GM19239 (cell line): ENCODE results near the gene RNF168.
"Not testable (repeated sequence)": the region's sequence is repeated elsewhere in the genome, so short reads cannot be mapped to it uniquely, and the experiment has no call there.

Experiments used
- DNase-seq: peaks from one replicate; pipeline ENCODE4 v3.0.0; 2011; ENCODE audit warnings: low spot score; ENCODE audit not compliant: insufficient read length
- FAIRE-seq: peaks from 2 replicates; lab custom pipeline; 2011; peaks lifted over from hg19 to GRCh38; lab: Jason Lieb, UNC

RNF168 gene

DNA sequence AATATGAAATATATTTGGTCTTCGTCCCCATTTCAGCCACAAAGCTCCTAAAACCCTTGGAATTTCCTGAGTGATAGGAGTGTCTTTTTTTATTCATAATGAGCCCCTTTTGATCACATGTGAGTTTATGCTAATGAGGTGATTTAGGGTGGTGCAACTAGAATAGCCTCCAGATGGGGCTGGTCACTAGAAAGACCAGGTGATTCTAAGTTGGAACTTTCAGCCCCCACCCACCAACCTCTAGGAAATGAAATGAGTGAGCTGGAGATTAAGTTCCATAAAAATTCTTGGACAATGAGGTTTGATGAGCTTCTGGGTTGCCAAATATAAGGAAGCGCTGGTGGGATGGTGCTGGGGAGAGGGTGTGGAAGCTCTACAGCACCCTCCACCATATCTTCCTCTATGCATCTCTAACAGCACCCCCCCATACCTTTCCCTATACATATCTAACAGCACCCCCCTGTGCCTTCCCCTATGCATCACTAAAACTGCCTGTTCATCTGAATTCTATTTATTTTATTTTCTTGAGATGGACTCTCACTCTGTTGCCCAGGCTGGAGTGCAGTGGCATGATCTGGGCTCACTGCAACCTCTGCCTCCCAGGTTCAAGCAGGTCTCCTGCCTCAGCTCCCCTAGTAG is 13.7 kb upstream of the RNF168 start:
- no peak for FAIRE-seq

DNA sequence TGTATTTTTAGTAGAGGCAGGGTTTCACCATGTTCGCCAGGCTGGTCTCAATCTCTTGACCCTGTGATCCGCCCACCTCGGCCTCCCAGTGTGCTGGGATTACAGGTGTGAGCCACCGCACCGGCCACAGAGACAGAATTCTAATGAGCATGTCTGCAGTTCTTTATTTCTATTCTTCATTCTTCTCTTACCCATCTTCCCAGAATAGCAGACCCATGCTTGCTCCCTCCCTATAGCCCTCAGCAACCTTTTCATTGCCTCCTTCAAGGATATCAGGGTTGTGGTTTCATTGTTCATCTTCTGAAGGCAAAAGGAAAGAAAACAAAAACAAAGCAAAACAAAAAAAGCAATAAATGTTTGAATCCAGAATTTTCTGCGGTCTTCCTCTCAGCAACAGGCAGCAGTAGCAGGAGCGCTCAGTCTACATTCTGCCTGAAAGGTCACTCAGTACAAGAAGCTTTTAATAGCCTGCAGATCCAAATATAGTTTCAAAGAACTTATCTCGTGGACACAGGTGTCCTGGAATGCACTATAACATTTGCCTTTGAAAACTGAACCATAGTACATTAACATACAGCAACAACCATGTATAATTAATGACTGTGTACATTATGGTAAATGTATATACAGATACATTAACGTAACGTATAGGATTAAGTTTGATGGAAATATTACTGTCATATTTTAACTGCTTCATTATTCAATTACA is 11.5 kb upstream of the RNF168 start, which contains the start of gene SMCO1:
SMCO1 (minus strand) TSS at position 434 of the 709 bp plus-strand sequence; CDS start at position 297, 137 bp downstream.
- FAIRE-seq = no peak
- no peak for DNase-seq

More for the DNA sequence above, 13.7 kb upstream of the RNF168 start:
- no peak for DNase-seq

DNA sequence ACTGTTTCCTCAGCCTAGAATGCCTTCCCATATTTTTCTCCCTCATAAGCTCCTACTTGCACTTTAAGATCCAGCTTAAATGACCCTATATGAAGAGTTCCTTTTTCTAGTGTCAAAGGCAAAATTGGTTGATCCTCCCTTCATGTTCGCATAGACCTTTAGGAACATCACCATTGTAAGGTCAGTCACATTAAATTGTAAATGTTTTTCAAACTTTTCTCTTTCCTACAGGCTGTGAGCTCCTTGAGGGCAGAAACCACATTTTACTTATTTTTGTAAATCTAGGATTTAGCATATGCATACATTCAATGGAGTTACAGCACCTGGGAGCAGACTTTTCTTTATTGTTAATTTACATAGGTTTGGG is 10.8 kb upstream of the RNF168 start:
- DNase-seq (no peak), FAIRE-seq (no peak)

DNA sequence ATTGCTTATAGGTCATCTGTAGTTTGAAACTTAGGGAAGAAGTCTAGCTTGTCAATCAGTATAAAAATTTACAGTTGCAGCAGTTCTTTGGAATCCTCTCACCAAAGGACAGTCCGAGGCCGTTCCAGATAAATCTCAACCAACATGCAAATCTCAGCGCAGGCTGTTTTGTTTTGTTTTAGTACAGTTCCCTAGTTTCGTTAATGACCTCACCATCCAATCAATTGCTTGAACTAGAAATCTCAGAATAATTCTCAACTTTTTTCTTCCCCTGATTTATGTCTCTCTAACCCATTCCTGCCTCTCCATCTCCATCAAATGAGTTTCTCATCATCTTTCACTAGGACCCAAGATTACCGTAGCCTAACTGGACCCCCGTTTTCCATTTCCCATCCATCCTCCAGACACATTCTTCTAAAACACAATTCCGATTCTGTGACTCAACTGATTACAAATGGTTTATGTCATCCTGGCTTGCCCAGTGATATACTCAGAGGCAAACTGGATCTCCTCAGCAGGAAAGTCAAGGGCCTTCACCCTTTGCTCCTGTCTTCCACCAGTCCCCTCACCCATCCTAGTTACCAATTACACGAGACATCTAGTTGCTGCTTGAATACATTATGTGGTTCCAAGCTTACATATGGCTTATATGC is 10.3 kb upstream of the RNF168 start:
- DNase-seq = no peak
- FAIRE-seq = no peak

DNA sequence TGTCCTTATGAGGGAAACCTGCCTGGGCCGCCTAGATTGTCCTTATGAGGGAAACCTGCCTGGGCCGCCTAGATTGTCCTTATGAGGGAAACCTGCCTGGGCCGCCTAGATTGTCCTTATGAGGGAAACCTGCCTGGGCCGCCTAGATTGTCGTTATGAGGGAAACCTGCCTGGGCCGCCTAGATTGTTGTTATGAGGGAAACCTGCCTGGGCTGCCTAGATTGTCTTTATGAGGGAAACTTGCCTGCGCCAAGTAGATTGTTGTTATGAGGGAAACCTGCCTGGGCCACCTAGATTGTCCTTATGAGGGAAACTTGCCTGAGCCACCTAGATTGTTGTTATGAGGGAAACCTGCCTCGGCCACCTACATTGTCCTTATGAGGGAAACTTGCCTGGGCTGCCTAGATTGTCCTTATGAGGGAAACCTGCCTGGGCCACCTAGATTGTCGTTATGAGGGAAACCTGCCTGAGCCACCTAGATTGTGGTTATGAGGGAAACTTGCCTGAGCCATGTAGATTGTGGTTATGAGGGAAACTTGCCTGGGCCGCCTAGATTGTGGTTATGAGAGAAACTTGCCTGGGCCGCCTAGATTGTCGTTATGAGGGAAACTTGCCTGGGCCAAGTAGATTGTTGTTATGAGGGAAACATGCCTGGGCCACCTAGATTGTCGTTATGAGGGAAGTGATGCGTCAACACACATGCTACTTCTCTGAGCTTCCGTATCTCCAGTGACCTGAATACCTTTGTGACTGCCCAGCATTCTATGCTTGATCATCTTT is 8.3 kb upstream of the RNF168 start:
- not testable (repeated sequence) for FAIRE-seq, DNase-seq

DNA sequence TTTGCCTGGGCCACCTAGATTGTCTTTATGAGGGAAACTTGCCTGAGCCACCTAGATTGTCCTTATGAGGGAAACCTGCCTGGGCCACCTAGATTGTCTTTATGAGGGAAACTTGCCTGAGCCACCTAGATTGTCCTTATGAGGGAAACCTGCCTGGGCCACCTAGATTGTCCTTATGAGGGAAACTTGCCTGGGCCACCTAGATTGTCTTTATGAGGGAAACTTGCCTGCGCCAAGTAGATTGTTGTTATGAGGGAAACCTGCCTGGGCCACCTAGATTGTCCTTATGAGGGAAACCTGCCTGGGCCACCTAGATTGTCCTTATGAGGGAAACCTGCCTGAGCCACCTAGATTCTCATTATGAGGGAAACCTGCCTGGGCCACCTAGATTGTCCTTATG is 7.5 kb upstream of the RNF168 start:
- DNase-seq, FAIRE-seq: not testable (repeated sequence)

DNA sequence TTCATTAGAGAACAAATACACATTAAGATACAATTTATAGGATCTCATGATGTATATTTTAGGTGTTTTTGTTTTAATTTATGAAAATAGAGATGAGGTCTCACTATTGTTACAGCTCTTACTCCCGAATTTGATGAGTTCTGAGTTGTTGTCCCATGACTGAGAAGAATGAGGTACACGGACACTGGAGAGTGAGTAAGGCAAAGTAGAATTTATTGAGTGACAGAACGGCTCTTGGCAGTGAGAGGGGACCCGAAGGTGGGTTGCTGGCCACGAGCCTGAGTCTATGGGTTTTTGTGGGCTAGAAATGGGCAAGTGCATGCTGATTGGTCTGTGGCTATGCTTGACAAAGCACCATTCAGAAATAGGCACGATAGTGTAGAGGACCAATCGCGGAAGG is 3.1 kb upstream of the RNF168 start:
- no peak for FAIRE-seq
- no peak for DNase-seq

DNA sequence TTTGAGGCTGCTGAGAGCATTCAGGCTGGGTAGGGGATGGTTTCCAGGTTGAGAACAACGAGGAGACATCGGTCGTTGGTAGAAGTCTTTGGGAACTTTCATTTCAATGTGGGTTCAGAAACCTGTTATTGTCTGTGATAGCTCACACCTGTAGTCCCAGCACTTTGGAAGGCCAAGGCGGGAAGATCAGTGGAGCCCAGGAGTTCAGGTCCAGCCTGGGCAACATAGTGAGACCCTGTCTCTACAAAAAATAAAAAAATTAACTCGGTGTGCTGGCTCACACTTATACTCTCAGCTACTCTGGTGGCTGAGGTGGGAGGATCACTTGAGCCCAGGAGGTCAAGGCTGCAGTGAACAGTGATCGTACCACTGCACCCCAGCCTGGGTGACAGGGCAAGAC is 988 bp upstream of the RNF168 start:
- DNase-seq = no peak
- FAIRE-seq = no peak

DNA sequence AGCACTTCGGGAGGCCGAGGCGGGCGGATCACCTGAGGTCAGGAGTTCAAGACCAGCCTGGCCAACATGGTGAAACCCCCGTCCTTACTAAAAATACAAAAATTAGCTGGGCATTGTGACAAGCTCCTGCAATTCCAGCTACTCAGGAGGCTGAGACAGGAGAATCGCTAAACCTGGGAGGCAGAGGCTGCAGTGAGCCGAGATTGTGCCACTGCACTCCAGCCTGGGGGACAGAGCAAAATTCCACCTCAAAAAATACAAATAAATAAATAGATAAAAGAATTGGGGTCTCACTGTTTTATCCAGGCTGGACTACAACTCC is 470 bp upstream of the RNF168 start:
- DNase-seq, FAIRE-seq: not testable (repeated sequence)

DNA sequence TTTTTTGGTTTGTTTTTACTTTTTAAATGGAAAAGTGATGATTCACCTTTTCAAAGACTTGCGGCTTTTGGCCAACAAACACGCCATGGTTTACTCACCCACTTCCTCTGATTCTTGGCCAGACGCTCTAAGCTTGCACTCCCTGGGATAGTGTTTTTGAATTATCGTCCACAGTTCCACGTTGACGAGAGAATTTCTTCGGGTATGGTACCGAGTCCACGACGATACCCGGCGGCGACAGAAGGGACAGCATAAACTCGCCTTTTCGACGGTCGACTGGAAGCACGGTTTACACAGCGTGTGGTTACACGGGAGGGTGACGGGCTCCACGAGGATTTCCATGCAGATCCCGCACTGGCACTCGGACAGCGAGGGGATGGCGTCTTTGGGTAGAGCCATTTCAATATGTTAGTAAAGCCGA is 783 bp downstream of the RNF168 start:
- DNase-seq (no peak), FAIRE-seq (peak; percentile 8)

DNA sequence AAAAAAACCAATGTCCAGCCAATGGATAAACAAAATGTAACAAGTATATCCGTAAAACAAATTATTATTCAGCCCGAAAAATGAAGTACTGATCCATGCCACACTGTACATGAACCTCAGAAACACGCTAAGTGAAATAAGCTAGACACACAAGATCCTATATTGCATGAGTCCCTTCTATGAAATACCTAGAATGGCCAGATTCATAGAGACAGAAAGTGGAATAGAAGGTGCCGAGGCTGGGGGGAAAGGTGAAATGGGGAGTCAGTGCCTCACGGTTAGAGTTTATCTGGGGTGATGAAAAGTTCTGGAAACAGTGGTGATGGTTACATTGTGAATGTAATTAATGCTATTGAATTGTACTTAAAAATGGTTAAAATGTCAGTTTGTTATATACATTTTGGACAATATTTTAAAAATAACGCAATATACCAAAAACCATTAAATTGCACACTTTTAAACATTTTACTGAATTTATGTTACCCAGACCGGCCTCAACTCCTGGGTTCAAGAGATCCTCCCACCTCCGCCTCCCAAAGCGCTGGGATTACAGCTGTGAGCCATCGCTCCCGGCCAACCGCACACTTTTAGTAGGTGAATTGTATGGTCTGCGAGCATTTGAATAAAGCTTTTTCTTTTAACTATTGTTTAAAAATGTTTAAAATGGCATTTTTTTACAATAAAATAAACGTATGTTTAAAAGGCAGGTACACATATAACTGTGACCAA is 2.1 kb downstream of the RNF168 start:
- FAIRE-seq = no peak
- no peak for DNase-seq

DNA sequence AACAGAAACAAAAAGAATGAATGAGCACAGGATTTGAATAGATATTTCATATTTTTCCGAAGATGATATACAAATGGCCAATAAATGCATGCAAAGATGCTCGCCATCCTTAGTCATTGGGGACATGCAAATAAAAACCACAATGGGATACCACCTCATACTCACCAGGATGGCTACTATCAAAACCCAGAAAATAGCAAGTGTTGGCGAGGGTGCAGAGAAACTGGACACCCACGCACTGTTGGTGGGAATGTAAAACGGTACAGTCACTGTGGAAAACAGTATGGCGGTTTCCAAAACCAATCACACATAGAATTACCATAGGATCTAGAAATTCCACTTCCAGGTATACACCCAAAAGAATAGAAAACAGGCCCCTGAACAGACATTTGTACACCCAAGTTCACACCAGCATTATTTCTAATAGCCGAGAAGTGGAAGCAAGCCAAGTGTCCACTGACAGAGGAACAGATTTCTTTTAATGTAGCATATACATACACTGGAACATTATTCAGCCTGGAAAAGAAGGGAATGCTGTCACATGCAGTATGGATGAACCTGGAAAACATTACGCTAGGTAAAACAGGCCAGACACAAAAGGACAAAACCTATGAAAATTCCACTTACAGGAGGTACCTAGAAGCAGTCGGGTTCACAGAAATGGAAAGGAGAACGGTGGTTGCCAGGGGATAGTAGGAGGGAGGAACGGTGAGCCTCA is 3.6 kb downstream of the RNF168 start:
- DNase-seq (no peak), FAIRE-seq (no peak)

DNA sequence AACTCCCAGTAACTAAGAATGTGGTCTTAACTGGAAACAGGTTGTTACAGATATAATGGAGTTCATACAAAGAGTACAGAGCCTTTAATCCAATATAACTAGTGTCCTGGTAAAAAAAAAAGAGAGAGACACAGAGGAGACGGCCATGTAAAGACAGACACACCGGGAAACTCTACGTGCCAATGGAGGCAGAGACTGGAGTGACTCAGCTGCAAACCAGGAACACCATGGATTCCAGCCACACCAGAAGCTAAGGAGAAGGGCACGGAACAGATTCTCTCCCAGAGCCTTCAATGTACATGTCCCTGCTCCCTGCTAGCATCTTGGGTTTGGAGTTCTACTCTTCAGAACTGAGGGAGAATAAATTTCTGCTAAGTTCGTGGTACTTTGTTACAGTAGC is 4.5 kb downstream of the RNF168 start:
- DNase-seq = no peak
- FAIRE-seq = no peak

DNA sequence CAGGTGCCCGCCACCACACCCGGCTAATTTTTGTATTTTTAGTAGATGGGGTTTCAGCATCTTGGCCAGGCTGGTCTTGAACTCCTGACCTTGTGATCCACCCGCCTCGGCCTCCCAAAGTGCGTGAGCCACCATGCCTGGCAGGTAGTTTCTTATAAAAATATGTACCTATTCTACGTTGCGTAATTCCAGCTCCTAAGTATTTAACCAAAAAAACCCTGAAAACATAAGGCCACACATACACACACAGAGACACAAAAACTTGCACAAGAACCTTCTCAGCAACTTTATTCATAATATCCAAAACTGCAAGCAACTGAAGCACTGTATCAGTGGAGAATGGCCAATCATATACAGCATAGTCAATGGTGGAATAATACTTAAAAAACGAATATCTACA is 5.3 kb downstream of the RNF168 start:
- DNase-seq (no peak), FAIRE-seq (no peak)

DNA sequence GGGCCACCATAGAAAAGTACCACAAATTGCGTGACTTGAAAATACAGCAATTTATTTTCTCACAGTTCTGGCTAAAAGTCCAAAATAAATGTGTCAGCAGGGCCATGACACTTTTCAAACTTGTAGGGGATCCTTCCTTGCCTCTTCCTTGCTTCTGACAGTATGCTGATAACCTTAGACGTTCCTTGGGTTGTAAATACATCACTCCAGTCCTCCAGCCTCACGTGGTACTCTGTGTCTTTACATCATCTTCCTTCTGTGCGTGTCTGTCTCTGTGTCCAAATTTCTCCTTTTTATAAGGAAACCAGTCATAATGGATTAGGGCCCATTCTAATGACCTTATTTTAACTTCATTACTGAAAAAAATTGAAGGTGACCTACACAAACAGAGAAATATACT is 7.4 kb downstream of the RNF168 start:
- no peak for DNase-seq
- no peak for FAIRE-seq

DNA sequence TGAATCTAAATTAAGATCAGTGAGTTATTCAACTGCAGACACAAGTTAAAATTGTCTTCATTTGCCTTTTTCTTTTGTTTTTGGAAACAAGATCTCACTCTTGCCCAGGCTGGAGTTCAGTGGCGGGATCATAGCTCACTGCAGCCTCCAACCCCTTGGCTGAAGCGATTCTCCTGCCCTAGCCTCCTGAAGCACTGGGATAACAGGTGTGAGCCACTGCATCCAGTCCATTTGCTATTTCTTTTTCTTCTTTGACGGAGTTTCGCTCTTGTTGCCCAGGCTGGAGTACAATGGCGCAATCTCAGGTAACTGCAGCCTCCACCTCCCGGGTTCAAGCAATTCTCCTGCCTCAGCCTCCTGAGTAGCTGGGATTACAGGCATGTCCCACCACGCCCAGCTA is 10.3 kb downstream of the RNF168 start:
- DNase-seq (no peak), FAIRE-seq (no peak)

DNA sequence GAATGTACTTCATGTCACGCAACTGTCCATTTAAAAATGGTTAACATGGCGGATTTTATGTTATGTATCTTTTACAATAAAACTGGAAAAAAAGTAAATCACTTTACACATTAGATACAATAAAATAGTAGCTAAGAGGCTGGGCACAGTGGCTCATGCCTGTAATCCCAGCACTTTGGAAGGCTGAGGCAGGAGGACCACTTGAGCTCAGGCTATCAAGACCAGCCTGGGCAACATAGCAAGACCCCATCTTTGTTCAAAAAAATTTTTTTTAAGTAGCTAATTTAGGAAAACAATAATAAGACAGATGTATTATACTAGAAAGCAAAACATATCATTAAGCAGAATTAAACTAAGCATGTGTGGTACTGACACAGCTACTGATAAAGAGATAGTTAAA is 11.5 kb downstream of the RNF168 start:
- DNase-seq (no peak), FAIRE-seq (no peak)

DNA sequence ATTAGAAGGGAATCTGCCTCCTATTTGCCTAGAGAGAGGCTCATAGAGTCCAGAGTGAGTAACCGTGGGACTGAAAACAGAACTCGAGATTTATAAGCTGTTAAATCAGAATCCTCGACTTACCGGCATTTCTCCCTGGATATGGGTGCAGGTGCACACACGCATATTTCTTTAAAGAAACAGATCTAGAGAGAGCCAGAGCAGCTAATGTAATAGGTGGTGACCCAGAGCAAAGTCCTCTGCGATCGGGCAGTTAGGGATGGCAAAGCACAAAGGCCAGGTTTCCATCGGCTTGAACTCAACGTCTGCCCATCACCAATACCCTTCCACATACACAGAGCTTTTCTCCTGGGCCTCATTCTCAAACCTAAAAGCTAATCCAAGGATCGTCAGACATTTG is 13.8 kb downstream of the RNF168 start:
- DNase-seq (no peak), FAIRE-seq (no peak)

DNA sequence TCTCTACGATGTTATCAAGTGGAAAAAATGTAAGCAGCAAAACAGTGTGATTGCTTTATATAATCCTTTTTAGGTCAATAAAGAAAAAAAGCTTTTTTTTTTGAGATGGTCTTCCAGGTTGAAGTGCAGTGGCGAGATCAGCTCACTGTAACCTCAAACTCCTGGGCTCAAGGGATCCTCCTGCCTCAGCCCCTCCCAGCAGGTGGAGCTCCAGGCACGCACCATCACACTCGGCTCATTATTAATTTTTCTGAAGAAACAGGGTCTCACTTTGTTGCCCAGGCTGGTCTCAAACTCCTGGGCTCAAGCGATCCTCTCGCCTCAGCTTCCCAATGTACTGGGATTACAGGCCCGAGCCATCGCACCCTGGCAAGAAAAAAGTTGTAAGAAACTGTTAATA is 17.3 kb downstream of the RNF168 start:
- DNase-seq = no peak
- FAIRE-seq = no peak

DNA sequence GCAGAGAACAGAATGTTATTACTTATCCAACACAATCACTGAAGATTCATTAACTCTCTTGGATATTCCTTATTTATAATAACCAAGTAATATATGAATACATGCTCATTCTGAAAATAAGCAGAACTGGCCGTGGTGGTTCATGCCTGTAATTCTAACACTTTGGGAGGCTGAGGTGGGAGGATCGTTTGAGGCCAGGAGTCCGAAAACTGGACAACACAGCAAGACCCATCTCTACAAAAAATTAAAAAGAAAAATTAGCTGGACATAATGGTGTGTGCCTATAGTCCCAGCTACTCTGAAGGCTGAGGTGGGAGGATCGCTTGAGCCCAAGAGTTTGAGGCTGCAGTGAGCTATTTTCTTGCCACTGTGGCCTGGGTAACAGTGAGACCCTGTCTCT is 25.9 kb downstream of the RNF168 start:
- DNase-seq (no peak), FAIRE-seq (no peak)
